Liver (tissue), 9 donors: ENCODE results near the gene ABCC3. TPM values are rescaled to one million over a fixed set of nuclear protein-coding genes. Genes with fewer than 3 reads are reported as not detected.
A peak's percentile ranks its signal among the peaks of the same experiment; 100 is the strongest.

Experiments used
- DNase-seq: peaks from one replicate; pipeline ENCODE4 v3.0.0-alpha.2; 2017; ENCODE audit warnings: low spot score
- H3K27ac ChIP-seq, 2 donors: one replicate each; pipeline ENCODE4 v1.7.0; 2013; ENCODE audit warnings: inconsistent platforms in 2 of 2, low read length in 2 of 2, control low read depth in 1 of 2, low read depth in 1 of 2, mild to moderate bottlenecking in 1 of 2
- H3K27me3 ChIP-seq, 4 donors: one replicate each; pipeline versions ENCODE4 v1.6.1 to v1.7.0; 2013; ENCODE audit warnings: low read length in 3 of 4, inconsistent platforms in 1 of 4, mild to moderate bottlenecking in 1 of 4, moderate library complexity in 1 of 4; ENCODE audit not compliant: control insufficient read depth in 4 of 4, insufficient read depth in 4 of 4
- H3K36me3 ChIP-seq, 4 donors: one replicate each; pipeline versions ENCODE4 v1.6.1 to v1.7.0; 2013; ENCODE audit warnings: low read length in 3 of 4, mild to moderate bottlenecking in 3 of 4, low read depth in 1 of 4, moderate library complexity in 1 of 4; ENCODE audit not compliant: control insufficient read depth in 4 of 4, insufficient read depth in 3 of 4
- H3K4me1 ChIP-seq, 4 donors: one replicate each; pipeline versions ENCODE4 v1.6.1 to v1.7.0; 2013; ENCODE audit warnings: low read length in 3 of 4, mild to moderate bottlenecking in 3 of 4, moderate library complexity in 1 of 4; ENCODE audit not compliant: control insufficient read depth in 4 of 4, insufficient read depth in 4 of 4
- H3K4me3 ChIP-seq, 3 donors: one replicate each; pipeline versions ENCODE4 v1.6.1 to v1.7.0; 2013; ENCODE audit warnings: low read length in 3 of 3, control low read depth in 1 of 3, low read depth in 1 of 3, mild to moderate bottlenecking in 1 of 3
- H3K9ac ChIP-seq, 2 donors: one replicate each; pipeline ENCODE4 v1.7.0; 2013; ENCODE audit warnings: low read length in 2 of 2, mild to moderate bottlenecking in 2 of 2, moderate library complexity in 2 of 2, control low read depth in 1 of 2, low read depth in 1 of 2
- H3K9me3 ChIP-seq, 4 donors: one replicate each; pipeline versions ENCODE4 v1.6.1 to v1.7.0; 2013; ENCODE audit warnings: low read length in 3 of 4; ENCODE audit not compliant: control insufficient read depth in 4 of 4
- CTCF ChIP-seq: fragments of 150-350 bp; IDR thresholded peaks from 2 replicates; pipeline ENCODE4 v1.5.1; 2017; ENCODE audit warnings: improper control_type of control experiment, low read depth, low read length; ENCODE audit not compliant: missing input control
- EGR1 ChIP-seq, 2 donors: IDR thresholded peaks; 2 replicates each; pipeline ENCODE4 v1.6.1; 2016 to 2018; ENCODE audit warnings: antibody characterized with exemption in 2 of 2, low read depth in 2 of 2
- FOXA1 ChIP-seq: IDR thresholded peaks from 2 replicates; pipeline ENCODE4 v1.6.1; 2016; ENCODE audit warnings: antibody characterized with exemption
- FOXA2 ChIP-seq: IDR thresholded peaks from 2 replicates; pipeline ENCODE4 v1.6.1; 2016; ENCODE audit warnings: antibody characterized with exemption
- GABPA ChIP-seq, 2 donors: IDR thresholded peaks in 1 of 2; conservative IDR thresholded peaks in 1 of 2; 2 replicates each; pipeline ENCODE4 v1.6.1; 2016; ENCODE audit warnings: antibody characterized with exemption in 2 of 2, mild to moderate bottlenecking in 1 of 2, moderate library complexity in 1 of 2
- HNF4A ChIP-seq, 2 donors: conservative IDR thresholded peaks; 2 replicates each; pipeline ENCODE4 v1.6.1; 2016; ENCODE audit warnings: antibody characterized with exemption in 2 of 2, mild to moderate bottlenecking in 2 of 2
- HNF4G ChIP-seq: IDR thresholded peaks from 2 replicates; pipeline ENCODE4 v1.6.1; 2016; ENCODE audit warnings: antibody characterized with exemption
- JUND ChIP-seq, 2 donors: IDR thresholded peaks; 2 replicates each; pipeline ENCODE4 v1.6.1; 2016; ENCODE audit warnings: antibody characterized with exemption in 2 of 2
- NR2F2 ChIP-seq: IDR thresholded peaks from 2 replicates; pipeline ENCODE4 v1.6.1; 2016; ENCODE audit warnings: antibody characterized with exemption
- RAD21 ChIP-seq, 2 donors: IDR thresholded peaks; 2 replicates each; pipeline ENCODE4 v1.6.1; 2016; ENCODE audit warnings: antibody characterized with exemption in 2 of 2, mild to moderate bottlenecking in 2 of 2
- RXRA ChIP-seq, 2 donors: IDR thresholded peaks; 2 replicates each; pipeline ENCODE4 v1.6.1; 2017 to 2018; ENCODE audit warnings: antibody characterized with exemption in 2 of 2, mild to moderate bottlenecking in 1 of 2
- SP1 ChIP-seq: IDR thresholded peaks from 2 replicates; pipeline ENCODE4 v1.6.1; 2018; ENCODE audit warnings: antibody characterized with exemption, mild to moderate bottlenecking
- TAF1 ChIP-seq: conservative IDR thresholded peaks from 2 replicates; pipeline ENCODE4 v1.6.1; 2016; ENCODE audit warnings: antibody characterized with exemption, mild to moderate bottlenecking
- YY1 ChIP-seq: IDR thresholded peaks from 2 replicates; pipeline ENCODE4 v1.6.1; 2016; ENCODE audit warnings: antibody characterized with exemption, mild to moderate bottlenecking
- ZBTB33 ChIP-seq: IDR thresholded peaks from 2 replicates; pipeline ENCODE4 v1.6.1; 2016; ENCODE audit warnings: antibody characterized with exemption
- WGBS: extraction: QIAGEN DNeasy Blood & Tissue Kit; methylation state at CpG from one replicate; pipeline ENCODE4 v1.1.7; 2013; 5-methylcytosine and 5-hydroxymethylcytosine counted together
- polyA plus RNA-seq, 2 donors: library from polyadenylated mRNA; stranded (reverse) in 1 of 2; unstranded in 1 of 2; fragments of 200-250 nt in 1 of 2; fragments of >200 nt in 1 of 2; fragmentation: Nextera tagmentation in 1 of 2; extraction: Ambion mirVana in 1 of 2; gene quantifications; one replicate each; pipeline versions ENCODE4 v1.2.1 to v1.2.3, GENCODE V29; 2013 to 2015
- total RNA-seq, 2 donors: library from RNA; depleted of rRNA; stranded (reverse); fragments of >200 nt; gene quantifications; one replicate each; pipeline ENCODE4 v1.2.3, GENCODE V29; 2014
- TF ChIP-seq, protein P1 (sequence below): IDR thresholded peaks from 2 replicates; pipeline ENCODE4 v1.6.1; 2016; ENCODE audit warnings: antibody characterized with exemption
- TF ChIP-seq, protein P2 (sequence below): IDR thresholded peaks from 2 replicates; pipeline ENCODE4 v1.6.1; 2016; ENCODE audit warnings: antibody characterized with exemption
- TF ChIP-seq, protein P3 (sequence below): IDR thresholded peaks from 2 replicates; pipeline ENCODE4 v1.6.1; 2016; ENCODE audit warnings: antibody characterized with exemption, mild to moderate bottlenecking
- donor health status: healthy.
- donor health status: healthy.
- donor health status: healthy.
- donor health status: healthy.
- donor health status: healthy.

The ABCC3 gene
- total and polyA plus RNA-seq, 4 donors: 10.5 to 197 (median 80.5) TPM

DNA sequence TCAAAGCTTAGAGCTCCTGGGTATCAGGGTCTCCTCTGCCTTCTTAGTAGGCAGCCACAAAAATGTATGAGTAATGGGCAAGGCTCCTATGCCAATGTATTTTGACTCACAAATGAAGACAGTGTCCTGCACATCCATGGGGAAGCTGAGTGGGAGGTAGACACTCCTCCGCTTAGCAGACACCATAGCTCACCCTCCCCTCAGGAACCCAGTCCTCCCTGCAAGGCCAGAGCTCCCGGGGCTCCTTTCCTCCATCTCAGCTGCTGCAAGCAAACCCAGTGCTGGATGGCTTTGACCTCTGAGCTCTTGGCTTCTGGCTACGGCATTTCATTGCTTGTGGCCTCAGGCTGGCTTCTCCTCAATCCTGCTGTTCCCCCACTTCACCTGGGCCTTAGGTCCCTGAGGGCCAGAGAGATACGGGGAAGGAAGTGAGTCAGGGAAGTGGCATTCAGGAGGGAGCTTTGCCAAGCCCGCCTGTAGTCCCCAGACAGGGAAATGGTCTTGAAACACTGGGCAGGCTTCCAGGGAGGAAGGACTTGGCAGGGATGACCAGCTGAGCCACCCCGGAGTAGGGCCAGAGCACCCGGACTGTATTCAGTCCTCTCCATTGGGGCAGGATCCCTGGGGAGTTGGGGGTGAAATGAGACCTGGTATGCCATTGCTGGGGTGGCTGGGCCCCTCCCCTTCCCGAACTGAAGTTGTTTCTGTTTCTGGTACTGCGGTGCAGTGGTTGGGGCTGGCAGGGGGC lies 4.5 kb downstream of the ABCC3 start (continued):
- peak; percentile 53 to 54 for TF ChIP-seq RXRA (IDR thresholded peaks at IDR 0.05)
- no peak for TF ChIP-seq YY1
- TF ChIP-seq, protein P1, sequence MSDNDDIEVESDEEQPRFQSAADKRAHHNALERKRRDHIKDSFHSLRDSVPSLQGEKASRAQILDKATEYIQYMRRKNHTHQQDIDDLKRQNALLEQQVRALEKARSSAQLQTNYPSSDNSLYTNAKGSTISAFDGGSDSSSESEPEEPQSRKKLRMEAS: no peak
- TF ChIP-seq NR2F2: peak; percentile 73
- TF ChIP-seq SP1: peak; percentile 46
- peak; percentile 80 to 86 for TF ChIP-seq JUND (IDR thresholded peaks at IDR 0.05)

GRCh38 chr17:50640686-50641351 lies 6.1 kb downstream of the ABCC3 start:
- H3K27me3 ChIP-seq: no peaks in the 10 kb centered on the region
- 37% methylated on average over 12 of the region's 12 CpGs for WGBS
- H3K27ac ChIP-seq: peak overlapping the region; percentile 31 to 48
- TF ChIP-seq, protein P1: peak; percentile 68
- TF ChIP-seq RAD21 (IDR thresholded peaks at IDR 0.05) (peak in 1 of 2 donors; percentile 29), TAF1 (no peak), GABPA (IDR thresholded peaks at IDR 0.05 in 1 of 2, conservative IDR thresholded peaks at IDR 0.05 in 1 of 2) (no peak), HNF4G (no peak), SP1 (peak; percentile 54), YY1 (no peak), HNF4A (conservative IDR thresholded peaks at IDR 0.05) (peak; percentile 80 to 82), NR2F2 (peak; percentile 62), CTCF (no peak), FOXA1 (no peak), RXRA (IDR thresholded peaks at IDR 0.05) (peak; percentile 88), JUND (IDR thresholded peaks at IDR 0.05) (peak in 1 of 2 donors; percentile 61), FOXA2 (no peak), EGR1 (IDR thresholded peaks at IDR 0.05; ENCODE audit: low read depth in 2 of 2) (peak in 1 of 2 donors; percentile 18), ZBTB33 (no peak)
- TF ChIP-seq, protein P2, sequence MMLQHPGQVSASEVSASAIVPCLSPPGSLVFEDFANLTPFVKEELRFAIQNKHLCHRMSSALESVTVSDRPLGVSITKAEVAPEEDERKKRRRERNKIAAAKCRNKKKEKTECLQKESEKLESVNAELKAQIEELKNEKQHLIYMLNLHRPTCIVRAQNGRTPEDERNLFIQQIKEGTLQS: peak; percentile 42
- TF ChIP-seq, protein P3, sequence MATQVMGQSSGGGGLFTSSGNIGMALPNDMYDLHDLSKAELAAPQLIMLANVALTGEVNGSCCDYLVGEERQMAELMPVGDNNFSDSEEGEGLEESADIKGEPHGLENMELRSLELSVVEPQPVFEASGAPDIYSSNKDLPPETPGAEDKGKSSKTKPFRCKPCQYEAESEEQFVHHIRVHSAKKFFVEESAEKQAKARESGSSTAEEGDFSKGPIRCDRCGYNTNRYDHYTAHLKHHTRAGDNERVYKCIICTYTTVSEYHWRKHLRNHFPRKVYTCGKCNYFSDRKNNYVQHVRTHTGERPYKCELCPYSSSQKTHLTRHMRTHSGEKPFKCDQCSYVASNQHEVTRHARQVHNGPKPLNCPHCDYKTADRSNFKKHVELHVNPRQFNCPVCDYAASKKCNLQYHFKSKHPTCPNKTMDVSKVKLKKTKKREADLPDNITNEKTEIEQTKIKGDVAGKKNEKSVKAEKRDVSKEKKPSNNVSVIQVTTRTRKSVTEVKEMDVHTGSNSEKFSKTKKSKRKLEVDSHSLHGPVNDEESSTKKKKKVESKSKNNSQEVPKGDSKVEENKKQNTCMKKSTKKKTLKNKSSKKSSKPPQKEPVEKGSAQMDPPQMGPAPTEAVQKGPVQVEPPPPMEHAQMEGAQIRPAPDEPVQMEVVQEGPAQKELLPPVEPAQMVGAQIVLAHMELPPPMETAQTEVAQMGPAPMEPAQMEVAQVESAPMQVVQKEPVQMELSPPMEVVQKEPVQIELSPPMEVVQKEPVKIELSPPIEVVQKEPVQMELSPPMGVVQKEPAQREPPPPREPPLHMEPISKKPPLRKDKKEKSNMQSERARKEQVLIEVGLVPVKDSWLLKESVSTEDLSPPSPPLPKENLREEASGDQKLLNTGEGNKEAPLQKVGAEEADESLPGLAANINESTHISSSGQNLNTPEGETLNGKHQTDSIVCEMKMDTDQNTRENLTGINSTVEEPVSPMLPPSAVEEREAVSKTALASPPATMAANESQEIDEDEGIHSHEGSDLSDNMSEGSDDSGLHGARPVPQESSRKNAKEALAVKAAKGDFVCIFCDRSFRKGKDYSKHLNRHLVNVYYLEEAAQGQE: no peak
- no peak overlapping the region for H3K4me3 ChIP-seq
- no peak overlapping the region for H3K9ac ChIP-seq
- H3K9me3 ChIP-seq: no peaks in the 10 kb centered on the region
- no peak for DNase-seq
- no peaks in the 10 kb centered on the region for H3K36me3 ChIP-seq
- peaks cover 31 to 72% (median 60%) of the 10 kb centered on the region in 4 donors for H3K4me1 ChIP-seq
